C4-2B (cell line): ENCODE measurements around the gene RB1.

Experiments used
- ZFX ChIP-seq: fragments of 450-650 bp; IDR thresholded peaks from 2 replicates; pipeline ENCODE4 v1.6.1; 2017
- TF ChIP-seq, protein P1 (sequence below): fragments of 450-650 bp; conservative IDR thresholded peaks from 2 replicates; pipeline ENCODE4 v1.5.1; 2017; ENCODE audit warnings: mild to moderate bottlenecking

DNA sequence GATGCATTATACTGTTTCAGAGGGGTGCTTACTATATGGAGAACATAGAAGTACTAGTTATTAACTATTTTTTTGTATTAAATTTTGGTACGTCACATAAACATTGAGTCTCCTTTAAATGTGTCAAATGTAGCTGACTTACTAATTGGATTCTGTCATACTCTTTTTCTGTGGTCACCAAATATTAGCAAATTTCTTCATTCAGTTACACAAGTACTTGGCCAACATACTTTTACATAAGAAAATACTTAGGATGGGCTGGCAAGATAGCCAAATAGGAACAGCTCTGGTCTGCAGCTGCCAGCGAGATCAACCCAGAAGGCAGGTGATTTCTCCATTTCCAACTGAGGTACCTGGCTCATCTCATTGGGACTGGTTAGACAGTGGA lies 90.1 kb downstream of the RB1 start:
- TF ChIP-seq, protein P1, sequence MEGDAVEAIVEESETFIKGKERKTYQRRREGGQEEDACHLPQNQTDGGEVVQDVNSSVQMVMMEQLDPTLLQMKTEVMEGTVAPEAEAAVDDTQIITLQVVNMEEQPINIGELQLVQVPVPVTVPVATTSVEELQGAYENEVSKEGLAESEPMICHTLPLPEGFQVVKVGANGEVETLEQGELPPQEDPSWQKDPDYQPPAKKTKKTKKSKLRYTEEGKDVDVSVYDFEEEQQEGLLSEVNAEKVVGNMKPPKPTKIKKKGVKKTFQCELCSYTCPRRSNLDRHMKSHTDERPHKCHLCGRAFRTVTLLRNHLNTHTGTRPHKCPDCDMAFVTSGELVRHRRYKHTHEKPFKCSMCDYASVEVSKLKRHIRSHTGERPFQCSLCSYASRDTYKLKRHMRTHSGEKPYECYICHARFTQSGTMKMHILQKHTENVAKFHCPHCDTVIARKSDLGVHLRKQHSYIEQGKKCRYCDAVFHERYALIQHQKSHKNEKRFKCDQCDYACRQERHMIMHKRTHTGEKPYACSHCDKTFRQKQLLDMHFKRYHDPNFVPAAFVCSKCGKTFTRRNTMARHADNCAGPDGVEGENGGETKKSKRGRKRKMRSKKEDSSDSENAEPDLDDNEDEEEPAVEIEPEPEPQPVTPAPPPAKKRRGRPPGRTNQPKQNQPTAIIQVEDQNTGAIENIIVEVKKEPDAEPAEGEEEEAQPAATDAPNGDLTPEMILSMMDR = no peak
- no peak for TF ChIP-seq ZFX
